NCI-H2029 (cell line): ENCODE measurements around the gene GFOD1.
"Not testable (repeated sequence)": the region's sequence is repeated elsewhere in the genome, so short reads cannot be mapped to it uniquely, and the experiment has no call there.

Experiments
- DNase-seq: peaks from one replicate; lab custom pipeline; 2025; lab: John Stamatoyannopoulos, UW

GFOD1 gene

DNA sequence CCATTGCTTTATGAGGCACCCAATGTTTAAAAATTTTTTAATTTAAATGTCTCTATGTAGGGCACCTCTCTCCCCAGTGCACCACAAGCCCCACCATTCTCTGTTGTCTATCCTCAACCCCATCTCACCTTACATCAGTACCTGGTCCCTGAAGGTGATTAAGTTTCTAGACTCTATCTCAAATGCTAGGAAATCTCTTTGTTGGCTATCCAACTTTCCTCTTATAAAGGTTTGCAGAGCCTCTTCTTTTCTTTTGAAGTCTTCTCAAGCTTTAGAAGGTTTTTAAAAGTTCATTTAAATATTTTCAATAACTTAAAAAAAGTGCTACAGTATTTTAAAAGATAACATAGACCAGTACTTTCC, 82.5 kb downstream of the GFOD1 start:
- DNase-seq = no peak

DNA sequence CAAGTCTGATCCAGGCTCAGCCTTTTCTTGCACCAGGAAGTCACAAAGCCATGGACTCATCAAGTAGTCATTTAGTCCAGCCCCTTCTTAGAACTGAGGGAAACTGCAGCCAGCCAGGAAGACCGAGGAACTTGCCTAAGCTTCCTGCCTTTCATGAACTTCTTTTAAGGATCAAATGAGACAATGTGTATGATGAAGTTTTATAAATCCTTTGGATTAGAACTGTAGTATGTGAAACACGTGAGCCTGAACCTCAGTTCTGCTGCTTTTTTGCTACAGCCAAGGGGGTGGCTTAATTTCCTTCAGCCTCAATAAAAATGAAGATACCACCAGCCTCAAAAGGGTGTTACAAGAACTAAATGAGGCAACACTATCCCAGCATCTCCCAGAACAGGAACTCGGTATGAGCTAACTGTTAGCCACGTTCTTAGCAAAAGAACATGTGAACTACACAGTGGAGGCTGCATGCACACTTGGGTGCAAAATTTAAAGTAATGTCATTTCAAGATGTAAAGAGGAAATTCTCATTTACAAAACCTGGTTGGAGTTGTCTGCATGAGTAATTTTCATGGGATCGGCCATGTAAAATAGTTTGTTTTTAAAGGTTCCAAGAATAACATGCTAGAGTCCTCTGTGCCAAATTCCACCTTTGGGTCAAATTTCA, 83.0 kb downstream of the GFOD1 start:
- no peak for DNase-seq

DNA sequence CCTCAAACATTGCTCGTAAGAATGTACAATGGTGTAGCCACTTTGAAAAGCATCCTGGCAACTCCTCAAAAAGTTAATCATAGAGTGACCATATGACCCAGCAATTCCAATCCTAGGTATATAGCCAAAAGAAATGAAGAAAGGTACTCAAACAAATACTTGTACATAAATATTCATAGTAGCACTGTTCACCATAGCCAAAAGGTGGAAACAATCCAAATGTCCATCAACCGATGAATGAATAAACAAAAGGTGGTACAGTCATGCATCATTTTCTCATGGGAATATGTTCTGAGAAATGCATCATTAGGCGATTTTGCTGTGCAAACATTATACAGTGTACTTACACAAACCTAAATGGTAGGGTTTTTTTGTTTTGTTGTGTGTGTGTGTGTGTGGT, 84.7 kb downstream of the GFOD1 start:
- DNase-seq = no peak

DNA sequence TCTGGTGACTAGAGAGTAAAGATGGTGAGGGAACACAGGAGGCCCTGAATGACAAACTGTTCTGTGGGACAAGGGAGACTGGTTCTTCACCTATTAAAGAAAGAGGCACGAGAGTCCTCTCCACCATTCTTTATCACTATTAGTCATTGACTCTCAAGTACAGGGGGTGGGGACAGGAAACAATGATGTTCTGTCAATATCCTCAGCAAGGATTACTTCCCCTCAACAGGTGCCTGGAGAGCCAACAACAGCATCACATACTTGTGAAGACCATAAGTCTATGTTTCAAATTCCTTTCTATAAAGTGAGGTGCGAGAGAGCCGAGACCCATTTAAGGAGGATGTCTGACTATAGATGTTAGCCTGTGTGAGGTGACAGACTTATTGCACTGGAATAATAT, 86.6 kb downstream of the GFOD1 start:
- DNase-seq = peak; percentile 25

DNA sequence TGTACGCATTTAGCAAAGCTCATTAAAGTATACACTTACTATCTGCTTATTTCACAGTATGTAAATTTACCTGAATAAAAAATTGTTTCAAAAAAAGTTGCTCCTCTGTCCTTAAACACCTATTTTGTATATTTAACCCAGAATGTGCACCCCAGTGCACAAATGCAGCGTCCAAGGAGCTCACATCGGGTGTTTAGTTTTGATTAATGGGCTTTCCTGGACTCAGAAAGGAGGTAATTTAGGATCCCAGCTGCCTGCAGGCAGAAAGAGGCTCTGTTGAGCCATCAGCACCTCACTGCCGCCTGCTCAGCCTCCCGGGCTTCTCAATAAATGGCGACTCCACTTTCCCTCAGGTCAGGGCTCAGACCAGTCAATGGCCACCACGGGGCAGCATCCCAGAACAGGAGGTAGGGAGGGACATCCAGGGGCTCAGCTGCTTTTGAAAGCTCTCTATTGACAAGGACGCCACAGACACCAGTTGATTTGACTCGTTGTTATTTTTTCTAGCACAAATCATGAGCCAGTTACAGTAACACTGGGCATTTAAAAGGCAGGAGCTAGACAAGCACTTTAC, 88.9 kb downstream of the GFOD1 start:
- DNase-seq = no peak

DNA sequence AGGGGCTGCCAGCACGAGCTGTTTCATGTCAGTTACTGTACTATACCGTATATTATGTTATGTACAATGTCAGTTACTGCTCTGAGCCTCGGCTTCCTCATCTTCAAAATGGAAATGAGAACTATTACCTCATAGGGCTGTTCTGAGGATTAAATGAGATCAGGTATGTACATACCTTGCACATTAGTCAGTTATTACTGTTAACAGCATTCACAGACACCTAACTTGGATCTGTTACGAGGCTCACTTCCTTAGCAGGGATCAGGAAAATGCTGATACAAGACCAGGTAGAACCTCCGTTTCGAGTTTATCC, 89.4 kb downstream of the GFOD1 start:
- DNase-seq = no peak

DNA sequence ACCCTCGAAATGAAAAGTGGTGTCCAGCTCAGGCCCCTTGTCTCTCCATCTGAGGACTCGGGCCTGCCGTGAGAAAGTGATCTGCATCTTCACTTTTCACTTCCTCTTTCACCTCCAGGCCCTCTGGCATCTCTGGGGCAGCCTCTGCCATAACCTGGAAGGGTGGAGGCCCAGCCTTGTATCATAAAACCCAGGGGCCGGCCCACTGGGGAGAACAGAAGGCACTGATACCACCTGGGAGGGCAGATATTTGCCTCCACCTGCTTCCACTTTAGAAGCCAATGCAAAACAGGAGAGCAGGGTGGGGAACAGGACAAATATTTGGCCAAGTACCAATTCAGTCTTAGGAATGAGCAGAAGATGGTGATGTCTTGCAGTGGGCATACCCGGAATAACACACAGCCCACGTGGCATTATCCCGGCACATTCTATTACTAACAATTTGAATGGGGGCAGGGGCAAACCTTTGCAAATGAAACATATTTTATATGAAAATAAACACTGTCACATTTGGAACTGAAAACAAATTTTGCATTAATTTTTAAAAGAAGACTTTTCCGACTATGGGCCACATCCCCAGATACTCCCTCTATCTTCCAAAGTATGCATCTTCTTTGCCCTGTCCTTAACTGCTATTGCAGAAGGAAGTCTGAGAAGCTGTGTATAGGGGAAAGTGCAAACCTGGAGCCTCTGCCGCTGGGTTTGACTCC, 89.9 kb downstream of the GFOD1 start:
- no peak for DNase-seq

DNA sequence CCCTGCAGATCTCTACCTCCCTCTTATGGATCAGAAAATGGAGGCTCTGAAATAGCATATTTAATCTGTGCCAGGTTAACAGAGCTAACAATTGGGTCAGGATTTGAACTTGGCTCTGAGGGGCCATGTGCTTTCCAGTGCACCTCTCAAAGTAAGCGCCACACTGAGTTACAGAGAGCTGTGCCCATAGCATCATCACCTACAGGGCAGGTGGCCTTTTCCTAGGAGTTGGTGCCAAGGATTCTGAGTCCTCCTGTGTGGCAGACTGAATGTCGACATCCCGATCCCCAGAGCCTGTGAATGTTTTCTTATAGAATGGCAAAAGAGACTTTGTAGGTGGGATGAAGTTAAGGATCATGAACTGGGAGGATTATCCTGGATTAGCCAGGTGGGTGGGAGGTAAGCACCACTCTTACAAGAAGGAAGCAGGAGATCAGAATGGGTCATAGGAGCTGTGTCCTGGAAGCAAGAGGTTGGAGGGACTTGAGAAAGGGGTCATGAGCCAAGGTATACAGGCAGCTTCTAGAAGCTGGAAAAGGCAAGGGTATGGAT, 91.1 kb downstream of the GFOD1 start:
- no peak for DNase-seq

DNA sequence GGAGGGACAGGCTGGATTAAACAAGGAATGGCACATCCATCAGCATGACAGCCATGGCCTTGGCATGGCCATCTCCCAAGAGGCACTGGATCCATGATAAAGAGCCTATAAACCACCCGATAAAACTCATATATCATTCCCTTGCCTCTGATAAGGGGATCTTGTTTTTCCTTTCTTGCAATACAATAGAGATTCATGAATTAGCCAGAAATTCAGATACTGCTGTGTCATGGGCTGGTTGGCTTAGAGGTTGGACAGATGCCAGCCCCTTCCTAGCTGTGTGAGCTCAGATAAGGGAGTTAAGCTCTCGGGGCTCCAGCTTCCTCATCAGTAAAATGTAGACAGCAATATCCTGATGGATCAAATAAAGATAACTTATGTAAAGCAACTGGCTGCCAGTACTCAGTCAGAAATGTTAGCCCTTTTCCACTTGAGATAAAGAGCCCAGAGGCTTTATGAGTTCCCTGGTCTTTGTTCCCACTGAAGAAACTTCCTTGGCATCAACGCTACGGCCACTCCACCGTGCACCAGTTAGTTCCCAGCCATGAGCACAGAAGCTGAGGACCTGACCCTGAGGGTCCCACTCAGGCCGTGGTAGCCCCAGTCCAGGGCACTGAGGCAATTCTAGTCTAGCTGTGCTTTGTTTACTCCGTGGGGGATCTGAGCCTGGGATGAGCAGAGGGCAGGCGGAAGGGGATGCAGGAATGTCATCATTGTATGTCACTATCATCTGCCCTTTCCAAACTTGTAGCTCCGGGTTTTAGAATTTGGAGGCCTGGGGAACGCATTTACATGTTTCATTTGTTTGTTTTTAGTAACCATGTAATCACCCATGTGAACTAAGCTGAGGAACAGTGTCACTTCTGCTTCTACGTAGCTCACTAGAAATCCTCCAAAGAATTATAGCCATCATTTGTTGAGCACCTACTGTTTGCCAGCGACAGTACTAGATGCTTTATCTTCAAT, 91.8 kb downstream of the GFOD1 start:
- peak; percentile 61 for DNase-seq

DNA sequence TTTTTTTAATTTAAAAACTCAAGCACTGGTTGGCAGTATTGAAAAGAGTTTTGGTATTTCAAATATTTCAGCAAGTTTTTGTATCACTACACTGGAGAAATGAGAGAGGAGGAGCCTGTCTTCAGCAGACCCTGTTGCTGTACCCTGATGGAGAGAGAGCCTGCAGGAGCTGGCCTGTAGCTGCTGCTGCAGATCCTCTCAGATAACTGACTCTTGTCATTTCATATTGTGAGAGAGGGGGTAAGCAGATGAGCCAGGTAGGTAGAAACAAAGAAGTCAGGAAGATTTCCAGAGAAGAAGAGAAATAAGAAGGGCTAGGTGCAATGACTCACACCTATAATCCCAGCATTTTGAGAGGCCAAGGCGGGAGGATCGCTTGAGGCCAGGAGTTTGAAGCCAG, 94.9 kb downstream of the GFOD1 start:
- DNase-seq = no peak

DNA sequence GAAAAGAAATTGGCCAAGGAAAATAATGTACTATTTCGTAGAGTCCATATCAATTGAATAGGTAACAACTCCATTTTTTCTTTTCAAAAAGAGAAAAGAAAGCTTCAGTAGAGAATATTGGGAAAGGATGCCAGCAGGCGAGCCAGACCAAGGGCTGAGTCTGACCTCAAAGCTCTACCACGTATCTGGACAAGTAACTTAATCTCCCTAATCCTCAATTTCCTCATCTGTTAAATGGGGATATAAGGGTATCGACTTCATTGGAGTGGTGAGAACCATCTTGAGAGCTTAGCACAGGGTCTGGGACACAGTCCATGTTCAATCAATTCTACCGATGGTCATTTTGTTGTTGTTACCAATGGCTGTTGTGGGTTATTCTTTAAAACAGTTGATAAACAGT, 95.9 kb downstream of the GFOD1 start:
- no peak for DNase-seq

DNA sequence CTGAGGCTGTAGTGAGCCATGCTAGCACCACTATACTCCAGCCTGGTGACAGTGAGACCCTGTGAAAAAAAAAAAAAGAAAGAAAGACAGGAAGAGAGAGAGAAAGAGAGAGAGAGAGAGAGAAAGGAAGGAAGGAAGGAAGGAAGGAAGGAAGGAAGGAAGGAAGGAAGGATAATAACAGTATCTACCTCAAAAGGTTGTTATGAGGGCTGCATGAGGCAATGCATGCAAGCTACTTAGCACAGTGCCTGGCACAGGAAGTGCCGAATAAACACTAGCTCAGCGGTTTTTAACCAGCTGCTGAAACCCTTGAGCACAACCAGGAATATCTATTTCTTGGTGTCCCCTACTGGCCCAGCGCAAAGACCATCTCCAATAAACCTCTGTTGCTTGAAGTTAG, 96.7 kb downstream of the GFOD1 start:
- no peak for DNase-seq

DNA sequence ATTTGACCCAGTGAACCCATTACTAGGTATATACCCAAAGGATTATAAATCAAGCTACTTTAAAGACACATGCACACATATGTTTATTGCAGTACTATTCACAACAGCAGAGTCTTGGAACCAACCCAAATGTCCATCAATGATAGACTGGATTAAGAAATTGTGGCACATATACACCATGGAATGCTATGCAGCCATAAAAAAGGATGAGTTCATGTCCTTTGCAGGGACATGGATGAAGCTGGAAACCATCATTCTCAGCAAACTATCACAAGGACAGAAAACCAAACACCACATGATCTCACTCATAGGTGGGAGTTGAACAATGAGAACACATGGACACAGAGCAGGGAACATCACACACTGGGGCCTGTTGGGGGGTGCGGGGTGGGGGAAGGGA, 98.2 kb downstream of the GFOD1 start:
- DNase-seq = not testable (repeated sequence)

DNA sequence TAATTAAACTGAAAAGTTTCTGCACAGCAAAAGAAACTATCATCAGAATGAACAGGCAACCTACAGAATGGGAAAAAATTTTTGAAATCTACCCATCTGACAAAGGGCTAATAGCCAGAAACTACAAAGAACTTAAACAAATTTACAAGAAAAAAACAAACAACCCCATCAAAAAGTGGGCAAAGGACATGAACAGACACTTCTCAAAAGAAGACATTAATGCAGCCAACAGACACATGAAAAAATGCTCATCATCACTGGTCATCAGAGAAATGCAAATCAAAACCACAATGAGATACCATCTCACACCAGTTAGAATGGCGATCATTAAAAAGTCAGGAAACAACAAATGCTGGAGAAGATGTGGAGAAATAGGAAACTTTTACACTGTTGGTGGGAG, 98.6 kb downstream of the GFOD1 start:
- DNase-seq = not testable (repeated sequence)

DNA sequence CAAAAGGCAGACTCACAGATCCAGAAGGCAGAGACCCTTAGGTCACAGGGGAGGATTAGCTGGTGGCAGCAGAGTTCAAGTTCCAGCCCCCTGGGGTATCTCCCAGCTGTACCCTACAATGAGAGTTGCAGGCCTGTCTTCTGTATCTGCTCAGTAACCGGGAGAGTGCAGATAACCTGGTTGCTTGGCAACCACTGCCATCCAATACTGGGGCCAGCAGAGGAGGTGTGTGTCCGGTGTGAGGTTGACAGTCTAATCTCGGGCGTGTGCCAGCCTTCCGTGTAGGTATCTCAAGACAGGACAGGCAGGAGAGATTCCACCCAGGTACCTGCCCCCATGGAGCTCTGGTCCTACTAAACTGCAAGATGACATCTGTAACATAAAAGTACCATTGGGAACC, 102.4 kb downstream of the GFOD1 start:
- no peak for DNase-seq

DNA sequence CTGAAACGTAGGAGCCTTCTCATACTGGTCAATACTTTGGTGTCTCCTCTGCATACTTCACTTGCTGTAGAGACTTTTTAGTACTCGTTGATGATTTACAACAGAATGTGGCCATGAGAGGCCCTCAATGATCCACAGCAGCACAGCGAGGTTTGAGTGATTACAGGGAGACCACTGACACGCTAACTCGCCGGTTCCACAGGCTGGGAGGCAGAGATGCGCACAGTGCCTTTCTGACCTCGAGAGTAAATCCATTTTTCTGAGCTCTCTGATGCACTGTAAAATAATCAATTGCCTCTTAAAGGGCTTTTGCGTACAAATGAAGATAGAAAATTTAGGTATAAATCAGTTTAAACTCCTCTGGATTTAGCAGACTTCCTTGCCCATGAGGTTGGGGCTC, 102.9 kb downstream of the GFOD1 start:
- DNase-seq = no peak

DNA sequence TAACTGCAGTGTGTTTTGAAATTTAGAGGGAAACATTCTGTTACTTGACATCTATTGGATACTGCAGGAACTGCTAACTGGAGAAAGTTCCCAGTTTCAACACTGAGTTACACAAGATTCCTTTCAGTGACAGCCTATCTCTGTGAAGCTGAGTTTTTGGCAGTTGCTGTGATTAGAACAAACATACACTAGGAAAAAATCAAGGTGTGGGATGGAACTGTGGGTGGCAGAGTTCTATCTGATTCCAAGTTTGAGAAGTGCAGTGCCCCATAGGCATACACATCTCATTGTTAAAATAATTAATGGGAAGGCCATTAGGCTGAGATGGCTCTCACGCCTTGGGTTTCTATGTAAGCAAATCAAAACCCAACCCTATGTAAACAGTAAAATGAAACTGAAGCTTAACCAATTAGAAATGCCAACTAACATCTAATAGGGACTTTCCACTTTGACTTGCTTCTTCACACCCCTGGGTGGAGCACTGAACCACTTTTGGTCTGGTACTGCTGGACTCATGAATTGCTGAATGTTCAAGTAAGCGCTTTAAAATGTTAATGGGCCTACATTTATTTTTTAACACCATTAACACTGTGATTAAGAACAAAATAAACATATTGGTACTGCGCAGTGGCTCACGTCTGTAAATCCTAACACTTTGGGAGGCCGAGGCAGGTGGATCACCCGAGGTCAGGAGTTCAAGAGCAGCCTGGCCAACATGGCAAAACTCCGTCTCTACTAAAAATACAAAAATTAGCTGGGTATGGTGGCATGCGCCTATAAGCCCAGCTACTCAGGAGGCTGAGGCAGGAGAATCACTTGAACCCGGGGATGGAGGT, 103.9 kb downstream of the GFOD1 start:
- DNase-seq = peak; percentile 70

DNA sequence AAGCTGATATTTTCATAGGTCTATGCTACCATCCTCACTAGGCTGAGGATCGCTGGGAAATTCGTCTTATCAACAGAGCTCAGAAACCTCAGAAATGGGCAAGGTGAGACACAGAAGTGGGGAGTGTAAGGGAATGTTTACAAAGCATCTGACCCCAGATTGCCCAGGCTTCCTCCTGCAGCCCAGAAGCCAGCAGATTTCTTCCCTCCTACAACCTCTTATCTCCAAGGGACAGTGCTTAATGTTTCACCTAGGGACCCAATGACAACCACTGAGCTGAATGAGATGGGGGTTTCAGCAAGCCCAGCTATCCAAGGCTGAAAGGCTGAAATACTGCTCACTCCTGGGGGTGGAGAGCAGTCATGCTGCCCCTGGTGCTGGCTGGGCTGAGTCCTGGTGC, 106.6 kb downstream of the GFOD1 start:
- no peak for DNase-seq

DNA sequence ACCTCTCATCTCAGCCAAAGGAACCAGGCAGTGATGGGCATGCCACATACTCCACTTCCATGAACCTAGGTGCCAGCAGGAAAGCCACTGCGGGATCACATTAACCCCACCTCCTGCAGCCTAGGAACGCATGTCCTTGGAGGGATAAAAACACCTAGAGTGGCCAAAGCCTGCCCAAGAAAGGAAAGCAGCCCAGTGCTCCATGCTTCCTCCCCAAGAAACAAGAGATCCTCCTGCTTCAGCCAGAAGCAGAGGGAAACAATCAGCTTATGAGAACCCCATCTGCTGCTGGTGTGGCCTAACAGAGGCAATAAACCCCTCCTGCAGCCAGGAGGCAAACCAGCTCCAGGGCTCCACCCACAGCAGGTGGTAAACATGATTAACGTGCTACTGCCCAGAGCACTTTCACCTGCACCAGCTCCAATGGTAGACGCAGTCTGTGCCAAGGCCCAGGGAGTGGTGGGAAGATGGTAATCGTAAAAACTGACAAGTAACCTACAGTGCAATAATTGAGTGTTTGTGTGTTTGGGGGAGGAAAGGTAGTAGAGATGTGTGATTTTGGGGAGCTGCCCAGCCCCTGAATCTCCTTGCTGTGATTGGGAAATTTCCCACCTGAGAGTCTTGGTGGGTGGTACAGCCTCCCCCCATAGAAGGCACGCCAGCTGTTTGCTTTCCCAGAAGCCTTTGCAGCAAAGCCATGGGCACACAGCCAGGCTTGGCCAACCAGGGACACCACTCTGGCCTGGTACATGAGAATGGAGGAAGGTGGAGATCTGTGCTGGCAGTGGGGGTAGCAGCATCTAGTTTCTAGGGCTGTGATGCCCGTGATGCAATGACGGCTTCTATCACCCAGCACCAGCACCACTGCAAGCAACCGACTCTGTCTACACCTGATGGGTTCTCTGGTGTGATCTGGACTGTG, 108.5 kb downstream of the GFOD1 start:
- peak; percentile 91 for DNase-seq

DNA sequence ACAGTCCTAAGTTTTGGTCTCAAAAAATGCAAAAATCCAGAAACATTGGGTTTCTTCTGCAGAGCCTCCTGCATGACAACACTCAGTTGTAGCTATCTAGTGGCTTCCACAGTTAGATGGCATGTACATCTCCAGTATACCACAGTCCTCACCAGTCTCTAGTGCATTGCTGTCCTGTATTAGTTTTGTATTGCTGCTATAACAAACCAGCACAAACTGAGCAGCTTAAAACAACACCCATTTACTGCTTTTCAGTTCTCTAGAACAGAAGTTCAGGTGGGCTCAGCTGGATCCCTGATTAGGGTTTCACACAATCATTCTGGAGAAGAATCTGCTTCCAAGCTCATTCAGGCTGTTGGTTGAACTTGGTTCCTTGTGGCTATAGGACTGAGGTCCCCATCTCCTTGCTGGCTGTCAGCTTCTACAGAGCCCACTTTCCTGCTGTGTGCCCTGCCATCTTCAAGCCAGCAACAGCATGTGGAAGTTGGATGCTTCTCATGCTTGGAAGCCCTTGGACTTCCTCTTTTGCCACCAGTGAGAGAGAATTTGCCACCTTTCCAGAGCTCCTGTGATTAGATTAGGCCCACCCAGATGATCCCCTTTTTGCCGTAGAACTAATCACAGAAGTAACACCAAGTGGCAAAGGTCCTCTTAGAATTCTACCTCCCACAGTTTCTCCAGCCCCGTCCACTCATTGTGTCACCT, 110.2 kb downstream of the GFOD1 start:
- DNase-seq = no peak
